Activated naive CD4-positive, alpha-beta T cell treated with anti-CD3 and anti-CD28 coated beads for 36 hours (primary cell): ENCODE measurements around the gene FRMD5. TPM values are rescaled to one million over a fixed set of nuclear protein-coding genes. Genes with fewer than 3 reads are reported as not detected.

Experiments used
- CTCF ChIA-PET: fragments of 350-600 bp; sonication (Branson Sonifier 250); formaldehyde crosslinking; loops from one replicate; lab custom pipeline; 2021; ENCODE audit warnings: antibody characterized with exemption; lab: Charles Lee
- DNase-seq: peaks from one replicate; pipeline ENCODE4 v3.0.0-alpha.2; 2020
- H3K27ac Mint-ChIP-seq: one replicate; pipeline ENCODE4 v1.8.0; 2021; ENCODE audit warnings: mild to moderate bottlenecking, mixed read lengths
- H3K27me3 Mint-ChIP-seq: one replicate; pipeline ENCODE4 v1.8.0; 2021; ENCODE audit warnings: low read depth, mixed read lengths
- H3K36me3 Mint-ChIP-seq: one replicate; pipeline ENCODE4 v1.8.0; 2021; ENCODE audit warnings: low read depth, mixed read lengths
- H3K4me1 Mint-ChIP-seq: one replicate; pipeline ENCODE4 v1.8.0; 2021; ENCODE audit warnings: low read depth, mixed read lengths
- H3K4me3 Mint-ChIP-seq: one replicate; pipeline ENCODE4 v1.8.0; 2021; ENCODE audit warnings: mild to moderate bottlenecking, moderate library complexity, mixed read lengths
- H3K9me3 Mint-ChIP-seq: one replicate; pipeline ENCODE4 v1.8.0; 2021; ENCODE audit warnings: mixed read lengths
- intact Hi-C: fragments of 100-400 bp; cut with micrococcal nuclease; formaldehyde crosslinking; loops from one replicate; pipeline ENCODE4 v1.15.1; 2023
- total RNA-seq, 2 experiments: library from RNA; stranded (reverse); gene quantifications; one replicate each; pipeline ENCODE4 v1.2.3, GENCODE V29; 2021

Gene FRMD5
- total RNA-seq, 2 experiments from 2014 or later, result 0.37 to 0.50 TPM

DNA sequence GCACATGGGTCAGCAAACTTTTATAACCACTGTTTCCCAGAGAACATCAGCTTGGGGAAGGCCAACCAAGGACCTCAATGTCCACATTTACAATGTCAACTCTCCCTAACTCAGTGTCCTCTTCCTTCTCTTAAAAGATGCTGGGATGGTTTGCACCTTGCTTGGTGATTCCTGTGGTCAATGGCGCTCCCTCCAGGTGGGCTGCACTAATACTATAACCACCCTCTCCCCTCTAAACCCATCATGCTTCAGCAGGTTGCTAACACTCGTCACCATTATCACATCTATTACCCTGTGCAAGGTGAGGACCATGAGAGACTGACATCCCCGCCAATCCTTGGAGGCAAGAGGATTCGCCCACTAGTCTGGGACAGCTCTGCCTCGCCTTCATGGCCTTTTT, 65.2 kb downstream of the FRMD5 start:
- H3K27me3 Mint-ChIP-seq, result peaks cover 6% of the 10 kb centered on the region
- H3K36me3 Mint-ChIP-seq, result no peaks in the 10 kb centered on the region
- CTCF ChIA-PET, result no interaction called here
- H3K4me1 Mint-ChIP-seq, result no peaks in the 10 kb centered on the region
- H3K9me3 Mint-ChIP-seq, result no peaks in the 10 kb centered on the region
- H3K27ac Mint-ChIP-seq, result no peak overlapping the region
- intact Hi-C loops, result no loop called here
- DNase-seq, result no peak
- no peak overlapping the region for H3K4me3 Mint-ChIP-seq

DNA sequence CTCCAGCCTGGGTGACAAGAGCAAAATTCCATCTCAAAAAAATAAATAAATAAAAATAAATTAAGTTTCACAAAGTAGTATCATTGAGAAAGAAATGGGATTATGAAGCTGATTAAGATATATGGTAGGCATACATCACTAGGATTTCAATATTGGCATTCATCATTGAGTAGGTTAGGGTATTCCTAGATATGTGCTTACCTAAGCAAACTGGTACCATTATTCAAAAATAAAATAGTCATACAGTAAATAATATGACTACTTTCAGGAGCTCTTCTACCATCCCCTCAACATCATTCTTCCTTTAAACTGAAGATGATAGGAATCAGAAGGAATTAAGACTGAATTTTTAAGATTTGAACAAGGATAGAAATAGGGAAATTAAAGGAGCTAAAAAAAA, 66.6 kb downstream of the FRMD5 start:
- no peaks in the 10 kb centered on the region for H3K9me3 Mint-ChIP-seq
- no peak overlapping the region for H3K27ac Mint-ChIP-seq
- no peak overlapping the region for H3K4me3 Mint-ChIP-seq
- H3K27me3 Mint-ChIP-seq, result peaks cover 6% of the 10 kb centered on the region
- H3K36me3 Mint-ChIP-seq, result no peaks in the 10 kb centered on the region
- no peaks in the 10 kb centered on the region for H3K4me1 Mint-ChIP-seq
- DNase-seq, result no peak
- intact Hi-C loops, result no loop called here
- CTCF ChIA-PET, result no interaction called here

- Mint-ChIP-seq H3K36me3 (no peaks in the 10 kb centered on the region), H3K4me1 (no peaks in the 10 kb centered on the region), H3K4me3 (no peak overlapping the region), H3K9me3 (no peaks in the 10 kb centered on the region), H3K27ac (no peak overlapping the region), H3K27me3 (peaks cover 5% of the 10 kb centered on the region)
- intact Hi-C loops, result no loop called here
- CTCF ChIA-PET, result no interaction called here
- DNase-seq, result no peak
Observed at GRCh38 chr15:44125879-44126278, 69.2 kb downstream of the FRMD5 start.

DNA sequence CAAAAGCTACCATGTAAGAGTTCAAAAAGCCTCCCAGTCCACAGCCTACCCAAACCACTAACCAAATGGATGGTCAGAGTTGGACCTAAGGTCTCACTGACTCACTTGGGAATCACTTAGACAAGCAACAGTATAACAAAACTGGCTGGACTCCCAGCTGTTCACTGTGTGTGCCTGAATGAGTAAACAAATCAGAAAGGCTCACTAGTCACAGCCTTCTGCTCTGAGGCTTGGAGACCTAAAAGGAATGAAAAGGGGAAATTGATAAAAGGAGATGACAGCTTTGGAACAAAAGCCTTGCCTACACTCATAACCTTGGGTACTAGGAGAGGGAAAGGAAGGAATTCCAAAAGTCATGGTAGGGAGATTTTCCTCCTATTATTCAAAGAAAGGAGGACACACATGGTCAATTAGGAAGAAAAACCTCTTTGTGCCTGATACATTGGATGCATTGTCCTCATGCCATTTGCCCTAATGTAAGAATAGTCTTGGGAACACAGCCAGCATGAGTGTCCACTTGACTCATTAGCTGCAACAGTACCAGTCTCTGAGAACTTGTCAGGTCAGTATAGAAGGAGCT, 92.3 kb downstream of the FRMD5 start:
- H3K4me3 Mint-ChIP-seq, result no peak overlapping the region
- no peaks in the 10 kb centered on the region for H3K4me1 Mint-ChIP-seq
- CTCF ChIA-PET, result no interaction called here

DNA sequence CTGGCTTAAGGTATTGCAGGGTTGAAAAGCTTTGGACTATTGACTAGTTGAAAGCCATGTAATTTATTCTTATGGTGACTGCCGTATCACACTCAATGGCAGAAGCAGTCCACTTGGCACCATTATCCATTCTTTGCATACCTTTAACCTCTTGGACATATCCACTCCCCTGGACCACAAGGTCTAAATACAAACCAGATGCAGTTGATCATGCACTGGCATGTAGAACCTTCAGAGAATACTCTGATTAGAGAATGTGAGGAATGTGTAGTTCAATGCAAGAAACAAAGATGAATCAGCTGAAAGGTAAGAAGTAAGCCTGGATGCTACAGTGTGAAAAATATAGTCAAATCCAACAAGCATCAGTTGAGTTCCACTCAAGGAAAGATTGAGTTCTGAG, 93.1 kb downstream of the FRMD5 start:
- Mint-ChIP-seq H3K4me1 (no peaks in the 10 kb centered on the region), H3K4me3 (no peak overlapping the region), H3K27me3 (peaks cover 9% of the 10 kb centered on the region), H3K27ac (no peak overlapping the region), H3K9me3 (no peaks in the 10 kb centered on the region), H3K36me3 (no peaks in the 10 kb centered on the region)
- CTCF ChIA-PET, result no interaction called here
- DNase-seq, result no peak
- intact Hi-C loops, result no loop called here

More for the DNA sequence above, 92.3 kb downstream of the FRMD5 start:
- no peak for DNase-seq
- H3K36me3 Mint-ChIP-seq, result no peaks in the 10 kb centered on the region
- H3K9me3 Mint-ChIP-seq, result no peaks in the 10 kb centered on the region
- H3K27ac Mint-ChIP-seq, result no peak overlapping the region
- intact Hi-C loops, result no loop called here
- H3K27me3 Mint-ChIP-seq, result peaks cover 9% of the 10 kb centered on the region

DNA sequence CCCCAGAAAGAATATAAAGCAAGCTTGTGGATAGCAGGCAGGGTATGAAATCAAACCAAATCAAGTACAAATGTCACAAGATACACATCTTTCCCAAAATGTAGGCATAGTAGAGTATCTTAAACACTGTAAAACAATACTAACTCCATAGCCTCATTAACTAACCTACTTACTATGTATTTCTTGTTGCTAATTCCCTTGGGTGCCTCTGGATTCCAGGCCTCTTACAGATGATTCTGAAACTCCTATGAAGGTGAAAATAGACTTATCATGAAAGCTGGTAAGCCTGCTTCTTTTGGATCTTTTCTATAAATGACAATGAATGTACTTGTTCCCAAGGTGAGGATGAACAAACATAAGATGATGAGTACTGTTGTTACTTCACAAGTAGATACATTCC, 93.8 kb downstream of the FRMD5 start:
- H3K4me3 Mint-ChIP-seq, result no peak overlapping the region
- H3K27me3 Mint-ChIP-seq, result peaks cover 8% of the 10 kb centered on the region
- no peak for DNase-seq
- H3K27ac Mint-ChIP-seq, result no peak overlapping the region
- CTCF ChIA-PET, result interaction anchor here (0.7 kb wide), 1 partner anchor 216 kb away, joined by 4 read pairs; no protein-coding TSS in a partner anchor
- no peaks in the 10 kb centered on the region for H3K36me3 Mint-ChIP-seq
- intact Hi-C loops, result no loop called here
- no peaks in the 10 kb centered on the region for H3K9me3 Mint-ChIP-seq
- no peaks in the 10 kb centered on the region for H3K4me1 Mint-ChIP-seq

DNA sequence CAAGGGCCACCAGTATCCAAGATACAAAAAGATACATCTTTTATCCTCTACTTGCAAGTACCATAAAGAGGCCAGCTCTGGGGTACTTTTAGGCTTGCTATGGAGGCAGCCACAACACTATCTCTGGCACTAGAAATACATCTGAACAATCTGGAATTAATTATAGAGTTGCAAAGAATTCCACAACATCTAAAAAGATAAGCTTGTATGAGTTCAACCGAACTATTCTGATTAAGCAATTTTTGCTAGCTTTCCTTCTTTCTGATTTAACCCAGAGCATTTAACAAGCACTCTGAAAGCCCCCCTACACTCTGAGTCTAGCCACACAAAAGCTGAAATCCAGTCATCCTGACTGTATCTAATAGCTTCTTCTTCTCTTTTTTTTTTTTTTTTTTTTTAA, 95.4 kb downstream of the FRMD5 start:
- no peaks in the 10 kb centered on the region for H3K36me3 Mint-ChIP-seq
- H3K27ac Mint-ChIP-seq, result no peak overlapping the region
- no peaks in the 10 kb centered on the region for H3K4me1 Mint-ChIP-seq
- peaks cover 2% of the 10 kb centered on the region for H3K27me3 Mint-ChIP-seq
- DNase-seq, result no peak
- H3K4me3 Mint-ChIP-seq, result no peak overlapping the region
- intact Hi-C loops, result no loop called here
- CTCF ChIA-PET, result interaction anchor here (0.6 to 1.0 kb wide), 2 partner anchors 15 to 188 kb away, joined by 3 to 5 read pairs; no protein-coding TSS in a partner anchor
- no peaks in the 10 kb centered on the region for H3K9me3 Mint-ChIP-seq

GRCh38 chr15:44097552-44097951, 97.5 kb downstream of the FRMD5 start:
- DNase-seq, result no peak
- intact Hi-C loops, result no loop called here
- no peak overlapping the region for H3K27ac Mint-ChIP-seq
- no peaks in the 10 kb centered on the region for H3K4me1 Mint-ChIP-seq
- no peak overlapping the region for H3K4me3 Mint-ChIP-seq
- CTCF ChIA-PET, result no interaction called here
- no peaks in the 10 kb centered on the region for H3K36me3 Mint-ChIP-seq
- H3K9me3 Mint-ChIP-seq, result no peaks in the 10 kb centered on the region
- H3K27me3 Mint-ChIP-seq, result no peaks in the 10 kb centered on the region

DNA sequence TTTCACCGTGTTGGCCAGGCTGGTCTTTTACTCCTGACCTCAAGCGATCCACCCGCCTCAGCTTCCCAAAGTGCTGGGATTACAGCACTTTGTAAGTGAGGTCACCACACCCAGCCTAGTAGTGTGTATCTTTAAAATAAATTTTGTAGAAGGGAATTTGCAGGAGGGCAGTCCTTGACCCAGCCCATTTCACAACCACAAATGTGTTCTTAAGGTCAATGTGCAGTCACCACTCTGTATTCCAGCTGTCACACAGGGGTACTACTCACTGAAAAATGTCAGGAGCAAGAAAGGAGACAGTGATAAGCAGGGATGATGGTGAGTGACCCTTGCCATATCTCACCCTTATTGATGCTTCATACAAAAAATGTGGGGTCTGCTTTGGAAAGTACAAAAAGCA, 98.5 kb downstream of the FRMD5 start:
- intact Hi-C loops, result no loop called here
- H3K36me3 Mint-ChIP-seq, result no peaks in the 10 kb centered on the region
- H3K4me3 Mint-ChIP-seq, result no peak overlapping the region
- H3K4me1 Mint-ChIP-seq, result no peaks in the 10 kb centered on the region
- H3K27me3 Mint-ChIP-seq, result no peaks in the 10 kb centered on the region
- no peaks in the 10 kb centered on the region for H3K9me3 Mint-ChIP-seq
- DNase-seq, result no peak
- CTCF ChIA-PET, result no interaction called here
- H3K27ac Mint-ChIP-seq, result no peak overlapping the region

GRCh38 chr15:44094781-44095180, 100.3 kb downstream of the FRMD5 start:
- Mint-ChIP-seq H3K36me3 (no peaks in the 10 kb centered on the region), H3K4me3 (no peak overlapping the region), H3K27ac (no peak overlapping the region), H3K4me1 (no peaks in the 10 kb centered on the region), H3K9me3 (no peaks in the 10 kb centered on the region), H3K27me3 (no peaks in the 10 kb centered on the region)
- no peak for DNase-seq
- intact Hi-C loops, result no loop called here
- CTCF ChIA-PET, result no interaction called here

GRCh38 chr15:44093836-44094235, 101.2 kb downstream of the FRMD5 start:
- Mint-ChIP-seq H3K36me3 (no peaks in the 10 kb centered on the region), H3K27ac (no peak overlapping the region), H3K9me3 (no peaks in the 10 kb centered on the region), H3K4me3 (no peak overlapping the region), H3K4me1 (no peaks in the 10 kb centered on the region), H3K27me3 (no peaks in the 10 kb centered on the region)
- CTCF ChIA-PET, result no interaction called here
- intact Hi-C loops, result no loop called here
- no peak for DNase-seq

- no peaks in the 10 kb centered on the region for H3K4me1 Mint-ChIP-seq
- DNase-seq, result no peak
- CTCF ChIA-PET, result no interaction called here
- H3K9me3 Mint-ChIP-seq, result no peaks in the 10 kb centered on the region
- no peaks in the 10 kb centered on the region for H3K36me3 Mint-ChIP-seq
- no peaks in the 10 kb centered on the region for H3K27me3 Mint-ChIP-seq
- H3K27ac Mint-ChIP-seq, result no peak overlapping the region
- H3K4me3 Mint-ChIP-seq, result no peak overlapping the region
- intact Hi-C loops, result no loop called here
Observed at GRCh38 chr15:44092221-44092620, 102.8 kb downstream of the FRMD5 start.

- CTCF ChIA-PET, result no interaction called here
- H3K9me3 Mint-ChIP-seq, result no peaks in the 10 kb centered on the region
- H3K27me3 Mint-ChIP-seq, result no peaks in the 10 kb centered on the region
- no peaks in the 10 kb centered on the region for H3K4me1 Mint-ChIP-seq
- H3K27ac Mint-ChIP-seq, result no peak overlapping the region
- intact Hi-C loops, result no loop called here
- no peak overlapping the region for H3K4me3 Mint-ChIP-seq
- no peak for DNase-seq
- no peaks in the 10 kb centered on the region for H3K36me3 Mint-ChIP-seq
Observed at GRCh38 chr15:44087578-44088465, 107.2 kb downstream of the FRMD5 start.
